Loucy (cell line): ENCODE results near the gene ZSCAN25.

Experiments used
- CTCF ChIP-seq: fragments of 200-600 bp; sonication (generic); conservative IDR thresholded peaks from 2 replicates; pipeline ENCODE4 v1.5.1; 2014; ENCODE audit warnings: mild to moderate bottlenecking, antibody characterized with exemption, low read length
- EZH2phosphoT487 ChIP-seq: fragments of 200-600 bp; IDR thresholded peaks from 2 replicates; pipeline ENCODE4 v1.6.1; 2018; ENCODE audit warnings: antibody characterized with exemption, mild to moderate bottlenecking, moderate library complexity, borderline replicate concordance

GRCh38 chr7:99674995-99675742, 58.4 kb downstream of the ZSCAN25 start:
- TF ChIP-seq CTCF: no peak
- TF ChIP-seq EZH2phosphoT487: no peak
